DMS114 treated with DMSO at 0.1 percent for 48 hours (cell line): ENCODE measurements around the gene ZNF804B.

Experiments
- DNase-seq: peaks from one replicate; lab custom pipeline; 2025; ENCODE audit not compliant: unreplicated experiment; lab: John Stamatoyannopoulos, UW

Gene ZNF804B

DNA sequence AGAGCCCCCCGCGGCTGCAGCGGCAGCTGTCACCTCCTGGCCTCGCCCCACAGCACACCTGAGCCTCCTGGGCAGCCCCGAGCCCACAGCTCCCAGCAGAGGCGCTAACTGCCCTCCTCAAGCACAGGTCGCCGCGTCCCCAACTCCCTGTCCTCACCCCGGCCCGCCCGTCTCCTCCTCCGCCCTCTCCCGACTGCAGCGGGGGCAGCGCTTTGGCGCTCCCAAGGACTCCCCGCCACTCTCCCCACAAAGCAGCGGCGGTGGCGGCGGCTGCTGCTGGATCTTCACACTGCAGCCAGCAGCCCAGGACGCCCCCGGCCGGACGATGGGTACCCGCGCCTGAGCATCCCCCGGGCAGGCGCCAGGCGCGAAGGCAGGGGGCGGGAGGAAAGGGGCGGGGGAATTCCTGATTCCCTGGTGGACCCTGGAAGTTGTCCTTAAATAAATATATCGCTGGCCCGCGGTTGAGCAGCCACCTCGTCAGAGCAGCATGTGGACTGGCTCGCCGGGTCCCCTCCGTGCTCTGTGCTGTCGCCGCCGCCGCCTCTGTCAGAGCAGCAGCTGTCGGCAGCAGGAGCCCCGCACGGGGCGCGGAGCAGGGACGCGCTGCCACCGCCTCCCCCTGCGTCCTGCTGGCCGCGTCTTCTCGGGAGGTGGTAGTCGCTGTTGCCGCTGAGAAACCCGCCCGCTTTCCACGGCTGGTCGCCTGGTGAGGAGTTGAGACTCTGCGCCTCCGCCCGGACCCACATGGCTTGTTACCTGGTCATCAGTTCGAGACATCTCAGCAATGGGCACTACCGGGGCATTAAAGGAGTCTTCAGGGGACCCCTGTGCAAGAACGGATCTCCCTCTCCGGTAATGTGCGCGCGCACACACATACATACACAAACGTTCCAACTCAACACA, at the start of gene ZNF804B:
Gene ZNF804B (plus strand): TSS at position 471 of the 906 bp plus-strand sequence. CDS start 277 bp downstream, at position 748.
- DNase-seq, result no peak

DNA sequence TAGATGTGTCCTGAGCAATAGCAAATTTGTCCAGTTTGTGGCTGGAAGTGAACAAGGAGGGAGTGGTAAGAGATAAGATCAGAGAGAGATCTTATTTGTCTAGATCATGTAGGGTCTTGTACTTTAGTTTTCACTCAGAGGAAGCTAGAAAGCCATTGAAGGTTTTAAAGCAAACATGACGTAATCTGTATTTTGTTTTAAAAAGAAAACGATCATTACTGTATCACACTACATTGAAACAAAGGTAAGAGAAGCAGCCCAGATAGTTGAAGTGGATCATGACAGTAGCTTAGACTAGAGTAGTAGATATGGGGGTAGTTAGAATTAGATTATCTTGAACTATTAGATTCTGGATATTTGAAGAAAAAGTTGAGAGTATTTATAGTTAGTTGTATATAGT, 23.6 kb upstream of the ZNF804B start:
- DNase-seq, result no peak

DNA sequence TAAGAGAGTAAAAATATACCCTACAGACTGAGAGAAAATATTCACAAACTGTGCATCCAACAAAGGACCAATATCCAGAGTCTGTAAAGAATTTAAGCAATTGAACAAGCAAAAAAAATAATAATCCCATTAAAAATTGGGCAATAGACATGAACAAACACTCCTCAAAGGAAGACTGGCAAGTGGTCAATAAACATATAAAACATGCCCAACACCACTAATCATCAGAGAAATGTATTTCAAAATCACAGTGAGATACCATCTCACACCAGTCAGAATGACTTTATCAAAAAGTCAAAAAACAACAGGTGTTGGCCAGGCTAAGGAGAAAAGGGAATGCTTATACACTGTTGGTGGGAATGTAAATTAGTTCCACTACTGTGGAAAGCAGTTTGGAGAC, 21.9 kb upstream of the ZNF804B start:
- DNase-seq, result no peak

DNA sequence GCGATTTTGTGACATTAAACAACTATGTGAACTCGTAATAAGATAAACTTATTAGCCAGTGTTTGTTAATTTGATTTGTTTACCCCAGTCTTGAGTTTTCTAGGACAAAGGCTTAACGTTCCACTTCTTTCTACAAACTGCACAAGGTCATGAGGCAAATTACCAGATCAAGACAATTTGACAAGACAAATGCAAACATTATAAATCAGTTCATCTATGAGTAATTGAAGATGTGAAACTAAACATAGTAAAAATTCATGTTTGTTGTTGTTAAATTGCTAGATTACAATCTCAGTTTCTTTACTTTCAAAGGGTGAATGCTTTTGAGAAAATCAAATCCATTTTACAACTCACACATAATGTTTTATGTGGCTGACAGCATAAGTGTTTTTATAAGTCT, 13.4 kb upstream of the ZNF804B start:
- no peak for DNase-seq

DNA sequence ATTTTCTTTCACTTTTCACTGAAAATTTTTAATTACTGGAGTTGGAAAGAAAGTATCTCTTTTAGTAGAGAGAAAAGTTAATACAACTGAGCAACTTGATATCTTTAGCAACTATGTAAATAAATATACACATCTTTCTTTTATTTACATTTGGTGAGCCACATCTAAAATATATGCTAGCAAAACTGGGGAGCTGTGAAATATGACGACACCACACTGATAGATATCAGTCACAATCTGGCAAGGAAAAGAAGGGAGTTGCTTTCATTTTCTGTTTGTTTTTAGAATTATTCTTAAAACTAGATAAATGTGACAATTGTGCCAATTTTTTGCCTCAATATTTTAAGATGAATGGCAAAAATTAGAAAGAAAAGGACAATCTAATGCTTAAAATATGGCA, 2.7 kb upstream of the ZNF804B start:
- DNase-seq, result no peak

DNA sequence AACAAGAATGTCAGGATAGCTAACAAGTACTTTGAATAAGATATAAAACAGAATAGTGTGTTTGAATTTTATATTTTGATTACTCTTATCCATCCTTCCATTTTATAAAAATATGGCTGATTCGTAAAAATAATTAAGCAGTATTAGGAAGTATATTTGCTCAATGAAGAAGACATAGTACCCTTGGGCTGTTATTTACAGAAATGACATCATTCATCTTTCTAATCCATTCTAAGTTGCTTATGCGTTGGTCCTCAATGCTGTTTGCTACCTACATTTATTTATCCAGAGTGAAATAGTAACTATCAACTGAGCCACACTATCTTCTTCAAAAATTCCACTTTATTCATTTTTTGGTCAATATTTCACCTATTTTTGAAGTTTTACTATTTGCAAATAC, 2.1 kb upstream of the ZNF804B start:
- DNase-seq, result no peak

DNA sequence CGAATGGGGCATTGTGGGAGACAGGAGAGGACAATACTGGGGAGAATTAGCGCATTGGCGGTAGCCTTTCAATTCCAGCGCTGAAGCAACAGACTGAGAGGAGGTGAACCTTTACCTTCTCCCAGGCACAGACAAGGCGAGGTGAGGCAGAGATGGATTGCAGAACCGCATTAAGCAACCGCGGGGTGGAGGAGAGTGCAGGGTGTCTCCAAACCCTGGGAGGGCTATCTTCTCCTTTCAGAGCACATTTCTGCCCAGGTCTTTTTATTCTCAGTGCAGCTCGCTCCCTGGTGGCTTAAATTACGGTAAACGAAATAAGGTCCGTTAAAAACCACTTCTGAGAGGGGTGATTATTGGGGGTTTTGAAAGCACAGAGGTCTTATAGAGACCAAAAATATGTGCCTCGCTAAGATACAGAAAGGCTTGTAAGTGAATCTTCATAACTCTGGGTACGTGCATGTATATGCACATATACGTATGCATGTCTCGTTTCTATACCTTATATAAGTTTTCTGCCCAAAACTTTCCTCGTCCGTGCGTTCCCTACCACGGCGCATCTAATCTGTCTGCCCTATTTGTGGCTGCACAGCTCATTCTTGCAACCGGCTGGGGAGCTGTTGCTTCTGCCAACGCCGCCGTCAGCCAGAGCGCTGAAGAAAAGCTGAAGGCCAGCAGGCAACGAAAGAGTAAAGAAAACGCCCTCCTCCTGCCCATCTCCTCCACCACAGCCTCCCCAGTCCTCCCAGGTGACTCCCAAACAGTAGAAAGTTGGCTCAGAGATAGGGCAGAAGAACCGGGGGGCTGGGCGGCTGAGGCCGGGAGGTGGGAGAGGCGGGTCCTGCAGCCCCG, 895 bp upstream of the ZNF804B start:
- DNase-seq, result peak; percentile 3

DNA sequence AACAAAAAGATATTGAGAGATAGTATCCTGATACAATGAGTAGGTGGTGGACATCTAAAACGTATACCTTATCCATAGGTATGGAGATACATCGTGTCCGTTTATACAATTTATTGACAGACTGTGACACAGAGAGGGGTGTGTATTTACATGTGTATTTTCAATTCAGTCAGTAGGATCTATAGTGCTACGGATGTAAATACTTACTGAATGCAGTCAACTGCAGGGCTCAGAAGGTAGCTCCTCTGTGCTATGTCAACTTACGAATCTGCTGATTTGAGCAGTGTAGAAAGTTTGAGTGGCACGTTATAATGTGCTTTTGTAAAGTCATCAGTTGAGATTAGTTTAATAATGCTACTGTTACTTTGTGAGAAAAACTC, 626 bp downstream of the ZNF804B start:
- DNase-seq, result no peak

DNA sequence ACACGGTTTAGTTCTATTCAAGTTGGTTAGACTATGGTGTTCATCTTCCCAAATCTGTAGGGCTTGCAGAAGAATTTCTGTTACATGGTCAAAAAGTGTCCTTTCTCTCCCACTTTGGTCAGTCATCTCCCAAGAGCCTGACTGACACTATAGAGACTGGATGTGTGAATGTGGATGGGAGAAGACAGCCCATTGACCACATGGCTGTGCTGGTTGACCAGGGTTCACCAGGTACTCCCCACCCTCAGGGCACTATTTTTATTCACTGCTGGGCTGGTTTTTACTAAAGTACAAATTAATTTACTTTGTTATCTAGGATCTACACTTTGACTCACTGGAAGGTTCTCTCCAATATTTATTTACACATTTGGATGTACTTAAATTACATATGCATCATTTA, 2.3 kb downstream of the ZNF804B start:
- no peak for DNase-seq

DNA sequence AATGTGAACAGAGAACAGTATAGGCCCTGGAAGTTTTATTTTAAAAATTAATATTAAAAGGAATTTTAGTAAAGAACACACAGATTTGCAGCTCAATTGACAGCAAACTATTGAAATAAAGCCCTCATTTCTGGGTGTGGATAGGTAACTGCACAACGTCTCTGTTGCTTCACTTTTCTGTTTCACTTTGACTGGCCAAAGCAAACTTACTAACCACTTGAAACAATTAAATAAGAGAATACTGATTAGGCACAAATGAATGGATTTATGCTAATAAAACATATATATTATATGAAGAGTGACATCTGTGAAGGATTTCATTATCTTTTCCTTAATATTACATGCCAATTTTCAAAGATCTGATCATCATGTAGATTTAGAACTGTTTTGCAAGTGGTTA, 11.9 kb downstream of the ZNF804B start:
- DNase-seq, result no peak

DNA sequence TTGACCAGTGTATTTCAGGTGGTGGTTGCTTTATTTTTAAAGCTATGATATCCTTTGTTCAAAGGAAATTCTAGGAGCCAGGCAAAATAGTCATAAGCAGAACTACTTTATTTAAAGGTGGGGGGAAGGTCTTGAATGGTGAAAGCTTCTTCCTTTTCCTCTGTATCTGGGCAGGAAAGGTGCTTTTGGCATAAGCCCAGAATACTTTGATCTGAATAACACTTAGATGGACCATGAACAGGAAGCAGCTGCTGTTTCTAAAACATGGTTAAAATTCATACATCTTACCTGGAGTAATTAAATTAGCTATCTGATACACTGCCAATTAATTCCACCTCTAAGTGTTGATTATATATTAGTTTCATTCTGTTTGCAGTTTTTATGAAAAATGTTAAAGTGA, 13.3 kb downstream of the ZNF804B start:
- DNase-seq, result no peak

DNA sequence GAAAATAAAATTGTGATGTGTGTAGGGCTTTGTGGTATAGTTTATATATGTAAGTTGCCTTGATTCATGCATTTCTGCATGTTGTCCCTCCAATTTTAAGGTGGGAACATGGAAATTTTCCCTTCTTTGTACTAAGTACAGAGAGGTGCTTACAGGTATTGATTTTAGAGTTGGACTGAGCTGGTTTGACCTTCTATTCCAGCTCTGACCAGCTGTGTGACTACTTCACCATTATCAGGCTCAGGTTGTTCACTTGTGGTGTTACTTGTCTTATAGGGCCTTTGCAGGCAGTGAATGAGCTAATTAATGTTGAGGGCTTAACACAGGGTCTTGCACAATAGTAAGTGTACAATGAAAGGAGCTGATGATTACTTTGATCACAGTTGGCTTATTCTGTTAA, 16.3 kb downstream of the ZNF804B start:
- no peak for DNase-seq

DNA sequence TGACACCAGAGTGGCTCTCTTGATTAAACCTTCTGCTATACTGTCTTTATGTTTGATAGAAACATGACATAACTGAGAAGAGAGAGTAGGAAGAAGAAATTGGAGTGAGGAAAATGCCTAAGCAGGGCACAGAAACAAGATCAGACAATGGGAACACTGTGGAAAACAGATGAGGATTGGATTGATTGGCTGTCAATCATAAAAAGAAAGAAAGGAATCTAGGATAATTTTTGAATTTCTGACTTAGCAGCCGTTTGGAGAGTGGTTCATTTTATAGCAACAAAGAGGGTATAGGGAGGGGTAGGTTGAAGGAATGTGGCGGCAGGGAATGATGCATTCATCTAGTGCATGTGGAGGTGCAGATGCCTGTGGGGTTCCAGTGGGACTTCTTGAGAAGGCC, 28.3 kb downstream of the ZNF804B start:
- no peak for DNase-seq

DNA sequence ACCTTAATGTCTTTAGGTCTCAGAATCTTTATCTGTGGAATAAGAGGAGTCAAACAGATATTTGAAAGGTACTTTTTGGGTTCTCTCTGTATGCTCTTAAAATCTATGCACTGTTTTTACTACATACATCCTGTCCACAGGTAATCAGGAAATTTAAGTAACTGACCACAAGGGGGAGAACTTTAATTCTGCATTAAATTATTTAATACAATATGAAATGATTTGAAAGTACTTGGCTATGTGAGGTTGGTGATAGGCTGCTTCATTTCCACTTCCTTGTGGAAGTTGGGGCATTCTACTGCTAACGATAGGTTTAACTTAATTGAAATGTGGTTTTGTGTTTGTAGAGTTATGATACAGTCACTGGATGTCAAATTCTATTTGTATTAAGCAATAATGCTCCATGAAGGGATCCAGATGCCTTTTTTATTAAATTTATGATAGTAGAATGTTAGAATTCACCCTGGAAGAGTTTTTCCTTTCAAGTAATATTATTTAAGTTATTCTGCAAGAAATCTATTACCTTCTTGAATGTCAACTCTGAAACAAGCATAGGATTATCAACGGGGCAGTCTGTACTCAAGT, 30.1 kb downstream of the ZNF804B start:
- peak; percentile 5 for DNase-seq

DNA sequence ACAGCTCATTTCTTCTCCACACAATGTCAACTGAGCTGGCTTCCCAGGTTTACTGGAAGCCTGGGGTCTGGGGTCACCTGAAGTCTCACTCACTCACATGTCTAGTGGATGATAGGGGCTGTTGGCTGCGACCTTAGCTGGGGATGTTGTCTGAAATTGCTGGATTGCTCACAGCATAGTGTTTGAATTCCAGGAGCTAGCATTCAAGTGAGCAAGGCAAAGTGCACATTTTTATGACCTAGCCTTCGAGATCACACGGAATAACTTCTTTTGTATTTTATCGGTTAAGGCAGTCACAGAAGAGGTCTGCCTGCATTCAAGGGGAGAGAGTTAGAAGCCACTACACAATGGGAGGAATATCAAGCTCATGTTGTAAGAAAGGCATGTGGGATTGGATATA, 32.4 kb downstream of the ZNF804B start:
- no peak for DNase-seq

DNA sequence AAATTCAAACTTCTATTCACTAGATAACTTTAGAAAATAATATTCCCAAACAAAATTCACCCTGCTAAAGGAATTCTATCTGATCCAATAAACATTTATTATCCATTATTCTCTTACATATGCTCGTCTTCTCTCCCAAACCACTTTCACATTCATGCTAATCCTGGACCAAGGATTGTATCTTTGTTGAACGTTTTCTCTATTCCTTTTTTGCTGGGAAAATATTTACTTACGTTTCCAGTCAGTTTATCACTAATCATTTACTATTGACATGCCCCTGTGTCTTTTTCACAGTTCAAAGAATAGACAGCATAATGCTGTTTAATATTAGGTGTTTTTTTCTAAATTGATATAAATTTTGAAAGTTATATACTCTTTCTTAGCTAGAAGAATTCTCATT, 32.9 kb downstream of the ZNF804B start:
- no peak for DNase-seq

DNA sequence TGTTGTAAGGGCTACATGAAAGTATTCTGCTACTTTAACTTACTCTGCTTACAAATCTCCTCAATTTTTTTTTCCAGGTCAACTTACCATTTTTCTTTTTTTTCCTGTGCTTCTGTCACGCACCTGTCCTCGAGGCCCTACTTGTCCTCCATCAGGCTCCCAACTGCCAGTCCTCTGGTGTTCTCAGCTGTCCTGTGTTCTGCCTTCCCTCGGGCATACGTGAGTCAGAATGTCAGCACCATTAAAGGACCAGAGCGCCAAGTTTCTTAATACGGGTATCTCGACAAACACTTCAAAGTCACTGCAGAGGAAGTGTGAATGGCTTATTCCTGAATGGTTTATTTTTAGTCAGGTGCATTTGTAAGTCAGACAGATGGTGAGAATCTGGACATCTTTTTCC, 36.1 kb downstream of the ZNF804B start, which contains the start of gene TEX47:
Gene TEX47 (minus strand): TSS at position 185 of the 400 bp plus-strand sequence. CDS start 795 bp downstream, outside the sequence.
- no peak for DNase-seq

DNA sequence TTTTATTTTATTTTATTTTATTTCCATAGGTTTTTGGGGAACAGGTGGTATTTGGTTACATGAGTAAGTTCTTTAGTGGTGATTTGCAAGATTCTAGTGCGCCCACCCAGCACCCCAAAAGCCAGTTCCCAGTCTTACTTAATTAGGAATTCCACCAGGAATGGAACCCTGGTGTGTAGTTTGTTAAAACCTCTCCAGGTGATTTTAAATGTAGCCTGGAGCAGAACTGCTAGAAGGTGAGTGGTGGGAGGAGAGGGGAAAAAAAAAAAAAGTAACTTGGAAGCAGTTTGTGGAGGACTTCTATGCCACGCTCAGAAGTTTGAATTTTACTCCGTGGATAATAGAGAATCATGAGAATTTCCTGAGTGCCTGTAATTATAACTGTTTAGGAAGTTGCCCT, 41.5 kb downstream of the ZNF804B start:
- DNase-seq, result no peak

DNA sequence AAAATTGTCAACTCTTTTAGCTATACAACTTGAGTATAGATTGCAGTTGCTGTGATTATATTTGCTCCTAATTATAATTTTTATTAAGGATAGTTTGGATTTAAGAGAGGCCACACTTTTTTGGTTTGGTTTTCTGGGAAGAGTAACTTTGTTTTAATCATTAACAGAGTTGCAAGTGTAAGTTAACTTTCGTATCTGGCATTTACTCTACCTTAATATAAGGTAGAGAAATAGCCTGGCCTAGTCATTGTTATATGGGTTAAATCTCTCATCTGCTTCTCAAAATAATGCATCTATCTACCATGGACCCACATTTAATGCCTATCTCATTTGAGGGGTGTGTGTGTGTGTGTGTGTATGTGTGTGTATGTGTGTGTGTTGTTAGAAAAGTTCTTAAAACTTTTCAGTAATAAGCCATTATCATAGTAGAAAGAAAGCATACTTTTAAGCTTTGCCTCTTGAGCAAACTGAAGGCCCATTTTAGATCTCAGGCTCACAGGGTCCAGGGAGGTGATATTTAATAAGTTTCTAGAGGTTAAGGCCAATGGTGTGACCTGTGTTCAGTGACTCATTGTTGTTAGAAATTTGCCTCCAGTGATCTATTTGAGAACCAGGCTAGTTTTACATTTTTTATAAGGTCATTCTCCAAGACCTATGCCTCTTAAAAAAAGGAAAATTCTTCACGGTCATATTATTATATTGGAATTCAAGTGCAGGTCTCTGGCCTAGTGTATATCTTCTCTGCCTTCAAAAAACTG, 47.0 kb downstream of the ZNF804B start:
- DNase-seq, result no peak

DNA sequence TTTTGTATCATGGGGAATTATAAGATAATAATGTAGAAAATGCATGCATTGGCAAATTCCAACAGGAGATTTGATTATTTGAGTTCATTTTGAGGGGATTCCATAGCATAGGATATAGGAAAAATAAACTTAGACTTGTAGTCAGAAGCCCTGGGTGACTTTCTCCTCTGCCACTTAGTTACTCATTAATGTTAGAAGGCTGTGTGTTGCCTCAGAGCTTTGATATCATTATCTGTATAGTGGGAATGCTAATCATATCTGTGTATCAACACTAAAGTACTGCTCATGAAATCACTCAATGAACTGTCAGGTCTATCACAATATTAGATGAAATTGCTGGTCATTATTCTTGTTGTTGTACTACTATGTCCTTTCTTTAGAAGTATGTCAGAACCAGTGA, 59.1 kb downstream of the ZNF804B start:
- DNase-seq, result no peak

DNA sequence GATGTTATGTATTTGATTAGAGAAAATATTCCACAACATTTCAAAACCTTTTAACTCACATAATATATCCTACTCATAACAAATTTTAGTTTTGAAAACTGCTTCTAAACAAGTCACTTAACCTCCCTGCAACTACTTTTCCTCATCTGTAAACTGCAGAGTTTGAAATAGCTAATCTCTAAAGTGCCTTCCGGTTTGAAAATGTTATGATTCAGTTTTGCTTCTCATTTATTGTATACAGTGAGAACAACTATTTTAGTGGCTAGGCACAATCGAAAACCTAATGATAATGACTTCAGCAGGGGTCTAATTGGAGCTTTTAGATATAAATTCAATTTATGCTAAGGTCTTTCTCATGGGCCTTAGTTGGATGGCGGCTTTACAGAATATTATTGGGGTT, 66.7 kb downstream of the ZNF804B start:
- DNase-seq, result no peak
